ENCODE measurements around the gene FKBP8. TPM values are rescaled to one million over a fixed set of nuclear protein-coding genes. Genes with fewer than 3 reads are reported as not detected.

FKBP8 gene
- total and polyA plus RNA-seq, 8 donors = 87.8 to 819 (median 223) TPM

DNA sequence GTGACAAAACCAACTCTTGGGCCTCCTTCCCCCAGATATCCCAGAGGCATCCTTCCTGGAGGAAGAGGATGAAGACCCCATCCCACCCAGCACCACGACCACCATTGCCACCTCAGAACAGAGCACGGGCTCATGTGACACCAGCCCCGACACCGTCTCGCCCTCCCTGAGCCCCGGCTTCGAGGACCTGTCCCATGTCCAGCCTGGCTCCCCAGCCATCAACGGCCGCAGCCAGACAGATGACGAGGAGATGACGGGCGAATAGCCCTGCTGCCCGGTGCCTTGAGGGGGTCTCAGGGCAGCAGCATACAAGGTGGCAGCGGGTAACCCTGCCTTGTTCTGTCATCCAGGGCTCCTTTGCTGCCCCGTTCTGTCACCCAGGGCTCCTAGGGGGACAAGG lies 25.0 kb upstream of the FKBP8 start:
- peaks cover 51 to 71% (median 67%) of the 10 kb centered on the region in 4 donors for H3K36me3 ChIP-seq

DNA sequence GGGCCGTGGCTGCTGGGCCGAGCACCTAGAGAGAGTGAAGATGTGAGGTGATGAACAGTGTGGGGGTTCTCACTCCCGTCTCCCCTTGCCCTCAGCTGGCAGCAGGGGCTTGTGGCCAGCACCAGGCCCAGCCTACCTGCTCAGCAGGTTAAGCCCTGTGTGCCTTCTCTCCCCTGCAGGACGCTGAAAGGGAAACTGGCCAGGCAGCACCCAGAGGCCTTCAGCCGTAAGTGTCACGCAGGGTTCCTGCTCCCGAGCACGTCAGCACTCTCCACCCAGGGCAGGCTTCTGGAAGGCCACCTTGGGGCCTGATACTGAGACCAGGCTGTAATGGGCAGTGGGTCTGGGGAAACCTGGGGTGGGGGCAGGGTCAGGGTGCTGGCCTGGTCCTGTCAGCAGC lies 23.6 kb upstream of the FKBP8 start:
- Histone ChIP-seq H3K4me3 (no peak overlapping the region), H3K27me3 (no peaks in the 10 kb centered on the region), H3K9me3 (no peaks in the 10 kb centered on the region), H3K4me1 (peaks cover 0 to 8% (median 7%) of the 10 kb centered on the region in 4 donors), H3K27ac (no peak overlapping the region), H3K36me3 (peaks cover 54 to 78% (median 77%) of the 10 kb centered on the region in 4 donors)
- TF ChIP-seq POLR2A (IDR thresholded peaks at IDR 0.05) (no peak), EP300 (IDR thresholded peaks at IDR 0.05) (no peak), POLR2AphosphoS5 (IDR thresholded peaks at IDR 0.05) (no peak)
- TF ChIP-seq, protein P1, sequence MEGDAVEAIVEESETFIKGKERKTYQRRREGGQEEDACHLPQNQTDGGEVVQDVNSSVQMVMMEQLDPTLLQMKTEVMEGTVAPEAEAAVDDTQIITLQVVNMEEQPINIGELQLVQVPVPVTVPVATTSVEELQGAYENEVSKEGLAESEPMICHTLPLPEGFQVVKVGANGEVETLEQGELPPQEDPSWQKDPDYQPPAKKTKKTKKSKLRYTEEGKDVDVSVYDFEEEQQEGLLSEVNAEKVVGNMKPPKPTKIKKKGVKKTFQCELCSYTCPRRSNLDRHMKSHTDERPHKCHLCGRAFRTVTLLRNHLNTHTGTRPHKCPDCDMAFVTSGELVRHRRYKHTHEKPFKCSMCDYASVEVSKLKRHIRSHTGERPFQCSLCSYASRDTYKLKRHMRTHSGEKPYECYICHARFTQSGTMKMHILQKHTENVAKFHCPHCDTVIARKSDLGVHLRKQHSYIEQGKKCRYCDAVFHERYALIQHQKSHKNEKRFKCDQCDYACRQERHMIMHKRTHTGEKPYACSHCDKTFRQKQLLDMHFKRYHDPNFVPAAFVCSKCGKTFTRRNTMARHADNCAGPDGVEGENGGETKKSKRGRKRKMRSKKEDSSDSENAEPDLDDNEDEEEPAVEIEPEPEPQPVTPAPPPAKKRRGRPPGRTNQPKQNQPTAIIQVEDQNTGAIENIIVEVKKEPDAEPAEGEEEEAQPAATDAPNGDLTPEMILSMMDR (IDR thresholded peaks at IDR 0.05) = no peak
- intact Hi-C loops (cut with DNase I; ENCODE audit: low total_unique reads) = loop anchor here (10.0 kb wide), 1 partner anchor 102 kb away; no protein-coding TSS in a partner anchor
- WGBS, 5 donors = 88 to 100% (median 94%) methylated on average over 4 to 8 of the region's 8 CpGs
- no peak for DNase-seq

More for the DNA sequence above, 25.0 kb upstream of the FKBP8 start:
- H3K4me3 ChIP-seq = no peak overlapping the region
- TF ChIP-seq, protein P1 (IDR thresholded peaks at IDR 0.05) = no peak
- TF ChIP-seq POLR2AphosphoS5 (IDR thresholded peaks at IDR 0.05) (no peak), EP300 (IDR thresholded peaks at IDR 0.05) (no peak), POLR2A (IDR thresholded peaks at IDR 0.05) (no peak)
- intact Hi-C loops (cut with DNase I; ENCODE audit: low total_unique reads) = loop anchor here (10.0 kb wide), 1 partner anchor 104 kb away; no protein-coding TSS in a partner anchor
- H3K9me3 ChIP-seq = no peaks in the 10 kb centered on the region
- WGBS, 5 donors = 92 to 100% (median 94%) methylated on average over 6 to 15 of the region's 15 CpGs
- no peak for DNase-seq
- H3K27me3 ChIP-seq = no peaks in the 10 kb centered on the region
- H3K27ac ChIP-seq = no peak overlapping the region
- peaks cover 12 to 21% (median 20%) of the 10 kb centered on the region in 4 donors for H3K4me1 ChIP-seq

DNA sequence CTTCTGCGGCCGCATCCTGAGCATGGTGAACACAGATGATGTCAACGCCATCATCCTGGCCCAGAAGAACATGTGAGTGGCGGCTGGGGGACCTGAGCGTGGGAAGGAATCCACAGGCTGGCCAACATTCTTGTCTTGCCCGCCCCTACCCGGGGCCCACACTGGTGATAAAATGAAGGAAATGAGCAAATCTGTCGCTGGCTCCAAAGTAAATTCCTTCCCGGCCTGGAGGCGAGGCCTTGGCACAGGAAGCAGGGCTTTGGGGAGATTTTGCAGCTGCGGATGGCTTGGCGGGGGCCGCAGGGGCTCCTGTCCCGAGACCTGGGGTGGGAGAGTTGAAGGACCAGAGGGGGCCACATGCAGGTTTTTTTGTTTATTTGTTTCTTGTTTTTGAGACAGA lies 18.7 kb upstream of the FKBP8 start:
- Histone ChIP-seq H3K9me3 (no peaks in the 10 kb centered on the region), H3K27ac (peak overlapping the region; percentile 36 to 81 (median 63)), H3K27me3 (no peaks in the 10 kb centered on the region), H3K4me1 (peaks cover 12 to 32% (median 17%) of the 10 kb centered on the region in 4 donors), H3K4me3 (no peak overlapping the region), H3K36me3 (peaks cover 34 to 62% (median 55%) of the 10 kb centered on the region in 4 donors)
- DNase-seq = no peak
- WGBS, 5 donors = 62 to 70% (median 66%) methylated on average over 14 of the region's 14 CpGs
- intact Hi-C loops (cut with DNase I; ENCODE audit: low total_unique reads) = loop anchor here (10.0 kb wide), 1 partner anchor 97 kb away; no protein-coding TSS in a partner anchor
- TF ChIP-seq POLR2A (IDR thresholded peaks at IDR 0.05) = no peak
- no peak for TF ChIP-seq EP300 (IDR thresholded peaks at IDR 0.05)
- TF ChIP-seq, protein P1 (IDR thresholded peaks at IDR 0.05) = no peak
- TF ChIP-seq POLR2AphosphoS5 (IDR thresholded peaks at IDR 0.05) = no peak

DNA sequence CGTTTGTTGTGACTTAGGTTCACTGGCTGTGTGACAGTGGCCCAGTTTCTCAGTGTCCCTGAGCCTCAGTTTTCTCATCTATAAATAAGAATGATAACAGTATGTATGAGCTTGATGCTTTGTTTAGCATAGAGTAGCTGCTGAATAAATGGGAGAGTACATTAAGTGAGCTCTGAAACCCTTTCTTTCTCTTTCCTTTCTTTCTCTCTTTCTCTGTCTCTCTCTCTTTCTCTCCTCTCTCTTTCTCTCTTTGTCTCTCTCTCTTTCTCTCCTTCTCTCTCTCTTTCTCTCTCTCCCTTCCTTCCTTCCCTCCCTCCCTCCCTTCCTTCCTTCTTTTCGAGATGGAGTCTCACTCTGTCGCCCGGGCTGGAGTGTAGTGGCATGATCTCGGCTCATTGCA lies 16.3 kb upstream of the FKBP8 start:
- 49 to 73% (median 59%) methylated on average over 5 of the region's 5 CpGs for WGBS, 5 donors
- Histone ChIP-seq H3K36me3 (peaks cover 10 to 38% (median 31%) of the 10 kb centered on the region in 4 donors), H3K9me3 (no peaks in the 10 kb centered on the region), H3K4me1 (peaks cover 12 to 35% (median 17%) of the 10 kb centered on the region in 4 donors), H3K4me3 (no peak overlapping the region), H3K27ac (peak overlapping the region in 2 of 5 donors; percentile 7 to 99), H3K27me3 (no peaks in the 10 kb centered on the region)
- no peak for DNase-seq
- intact Hi-C loops (cut with DNase I; ENCODE audit: low total_unique reads) = loop anchor here (10.0 kb wide), 1 partner anchor 95 kb away; no protein-coding TSS in a partner anchor
- TF ChIP-seq EP300 (IDR thresholded peaks at IDR 0.05) (no peak), POLR2AphosphoS5 (IDR thresholded peaks at IDR 0.05) (no peak), POLR2A (IDR thresholded peaks at IDR 0.05) (no peak)
- TF ChIP-seq, protein P1 (IDR thresholded peaks at IDR 0.05) = no peak
